ENCODE results near the gene CCDC85B. TPM values are rescaled to one million over a fixed set of nuclear protein-coding genes. Genes with fewer than 3 reads are reported as not detected.

The CCDC85B gene
- total and polyA plus RNA-seq, 2 experiments from 2014 or later, result 15.1 to 41.6 TPM

- Histone ChIP-seq H3K4me3 (peak within 1 kb of the TSS; percentile 96), H3K9me3 (ENCODE audit: low read depth) (no peaks in the 10 kb centered on the region), H3K27ac (peak within 1 kb of the TSS; percentile 97), H3K4me2 (peak within 1 kb of the TSS; percentile 90), H4K20me1 (ENCODE audit: insufficient read depth, poor library complexity, severe bottlenecking) (peaks cover 20% of the 10 kb centered on the region), H3K27me3 (no peaks in the 10 kb centered on the region), H3K36me3 (replicated peaks; ENCODE audit: insufficient read depth, low read depth) (no peaks in the 10 kb centered on the region), H3K79me2 (peaks cover 42% of the 10 kb centered on the region), H3K4me1 (ENCODE audit: insufficient read depth) (peaks cover 14% of the 10 kb centered on the region), H2AFZ (peak within 1 kb of the TSS; percentile 34), H3K9me2 (replicated peaks; ENCODE audit: insufficient read depth) (no peaks in the 10 kb centered on the region)
- TF ChIP-seq EZH2phosphoT487 (IDR thresholded peaks at IDR 0.05; ENCODE audit: low read depth, severe bottlenecking, unreplicated experiment), result no peak
- TF ChIP-seq, protein P1, sequence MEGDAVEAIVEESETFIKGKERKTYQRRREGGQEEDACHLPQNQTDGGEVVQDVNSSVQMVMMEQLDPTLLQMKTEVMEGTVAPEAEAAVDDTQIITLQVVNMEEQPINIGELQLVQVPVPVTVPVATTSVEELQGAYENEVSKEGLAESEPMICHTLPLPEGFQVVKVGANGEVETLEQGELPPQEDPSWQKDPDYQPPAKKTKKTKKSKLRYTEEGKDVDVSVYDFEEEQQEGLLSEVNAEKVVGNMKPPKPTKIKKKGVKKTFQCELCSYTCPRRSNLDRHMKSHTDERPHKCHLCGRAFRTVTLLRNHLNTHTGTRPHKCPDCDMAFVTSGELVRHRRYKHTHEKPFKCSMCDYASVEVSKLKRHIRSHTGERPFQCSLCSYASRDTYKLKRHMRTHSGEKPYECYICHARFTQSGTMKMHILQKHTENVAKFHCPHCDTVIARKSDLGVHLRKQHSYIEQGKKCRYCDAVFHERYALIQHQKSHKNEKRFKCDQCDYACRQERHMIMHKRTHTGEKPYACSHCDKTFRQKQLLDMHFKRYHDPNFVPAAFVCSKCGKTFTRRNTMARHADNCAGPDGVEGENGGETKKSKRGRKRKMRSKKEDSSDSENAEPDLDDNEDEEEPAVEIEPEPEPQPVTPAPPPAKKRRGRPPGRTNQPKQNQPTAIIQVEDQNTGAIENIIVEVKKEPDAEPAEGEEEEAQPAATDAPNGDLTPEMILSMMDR (IDR thresholded peaks at IDR 0.05; ENCODE audit: poor library complexity), result peak; percentile 94
- DNase-seq (ENCODE audit: low spot score), result peak; percentile 99
- WGBS (ENCODE audit: low lambda C conversion rate, missing lambda C conversion rate), result 2% methylated on average over 59 of the region's 78 CpGs
These were observed 30.0 kb upstream of the CCDC85B start, which contains the start of gene MUS81 for GRCh38 chr11:65860278-65861164. Gene MUS81 (plus strand): TSS chr11:65860433. CDS start chr11:65860754, 321 bp downstream.

DNA sequence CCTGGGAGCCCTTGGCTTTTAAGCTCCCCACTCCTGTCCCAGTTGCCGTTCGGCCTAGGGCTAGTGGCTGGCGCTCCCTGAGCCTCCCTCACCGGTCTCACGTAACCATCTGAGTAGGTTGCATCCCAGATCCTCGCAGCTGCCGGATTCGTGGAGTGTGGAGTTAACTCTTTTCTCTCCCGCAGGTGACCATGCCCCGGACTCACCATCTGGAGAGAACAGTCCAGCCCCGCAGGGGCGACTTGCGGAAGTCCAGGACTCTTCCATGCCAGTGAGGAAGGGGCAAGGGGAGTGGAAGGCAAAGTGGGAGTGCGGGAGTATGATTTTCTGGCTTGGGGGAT lies 29.3 kb upstream of the CCDC85B start:
- Histone ChIP-seq H3K4me3 (peak overlapping the region; percentile 96), H3K79me2 (peaks cover 36% of the 10 kb centered on the region), H3K27me3 (no peaks in the 10 kb centered on the region), H3K9me2 (replicated peaks; ENCODE audit: insufficient read depth) (no peaks in the 10 kb centered on the region), H3K27ac (peak overlapping the region; percentile 97), H3K4me2 (peak overlapping the region; percentile 90), H3K9me3 (ENCODE audit: low read depth) (no peaks in the 10 kb centered on the region), H3K36me3 (replicated peaks; ENCODE audit: insufficient read depth, low read depth) (no peaks in the 10 kb centered on the region), H3K4me1 (ENCODE audit: insufficient read depth) (peaks cover 12% of the 10 kb centered on the region), H2AFZ (peak overlapping the region; percentile 2), H4K20me1 (ENCODE audit: insufficient read depth, poor library complexity, severe bottlenecking) (peaks cover 14% of the 10 kb centered on the region)
- 9% methylated on average over 14 of the region's 14 CpGs for WGBS (ENCODE audit: low lambda C conversion rate, missing lambda C conversion rate)
- DNase-seq (ENCODE audit: low spot score), result no peak
- TF ChIP-seq, protein P1 (IDR thresholded peaks at IDR 0.05; ENCODE audit: poor library complexity), result no peak
- no peak for TF ChIP-seq EZH2phosphoT487 (IDR thresholded peaks at IDR 0.05; ENCODE audit: low read depth, severe bottlenecking, unreplicated experiment)

- Histone ChIP-seq H4K20me1 (ENCODE audit: insufficient read depth, poor library complexity, severe bottlenecking) (peaks cover 9% of the 10 kb centered on the region), H3K36me3 (replicated peaks; ENCODE audit: insufficient read depth, low read depth) (no peaks in the 10 kb centered on the region), H3K4me2 (peak overlapping the region; percentile 90), H2AFZ (no peak overlapping the region), H3K4me3 (peak overlapping the region; percentile 96), H3K27ac (peak overlapping the region; percentile 97), H3K9me3 (ENCODE audit: low read depth) (no peaks in the 10 kb centered on the region), H3K79me2 (peaks cover 31% of the 10 kb centered on the region), H3K27me3 (no peaks in the 10 kb centered on the region), H3K9me2 (replicated peaks; ENCODE audit: insufficient read depth) (no peaks in the 10 kb centered on the region), H3K4me1 (ENCODE audit: insufficient read depth) (peaks cover 9% of the 10 kb centered on the region)
- DNase-seq (ENCODE audit: low spot score), result no peak
- 91% methylated on average over 13 of the region's 13 CpGs for WGBS (ENCODE audit: low lambda C conversion rate, missing lambda C conversion rate)
- TF ChIP-seq EZH2phosphoT487 (IDR thresholded peaks at IDR 0.05; ENCODE audit: low read depth, severe bottlenecking, unreplicated experiment), result no peak
- TF ChIP-seq EZH2 (IDR thresholded peaks at IDR 0.05; ENCODE audit: borderline replicate concordance), result no peak
- TF ChIP-seq, protein P1 (IDR thresholded peaks at IDR 0.05; ENCODE audit: poor library complexity), result no peak
These were observed 28.8 kb upstream of the CCDC85B start for GRCh38 chr11:65861533-65862183.
